Activated CD8-positive, alpha-beta T cell treated with anti-CD3 and anti-CD28 coated beads for 36 hours (primary cell): Measurements from ENCODE around the gene MTFR1L. TPM values are rescaled to one million over a fixed set of nuclear protein-coding genes. Genes with fewer than 3 reads are reported as not detected.

Experiments used
- ATAC-seq: fragments of 200-7000 bp; cut with Tn5 transposase; one replicate; pipeline ENCODE4 v1.10.0; 2021; ENCODE audit warnings: mild to moderate bottlenecking, moderate library complexity
- CTCF ChIA-PET: fragments of 350-600 bp; sonication (Branson Sonifier 250); formaldehyde crosslinking; loops from one replicate; lab custom pipeline; 2021; ENCODE audit warnings: antibody characterized with exemption; lab: Charles Lee
- POLR2A ChIA-PET: fragments of 350-600 bp; sonication (Branson Sonifier 250); formaldehyde crosslinking; loops from one replicate; lab custom pipeline; 2021; ENCODE audit warnings: antibody characterized with exemption; lab: Charles Lee
- DNase-seq: peaks from one replicate; pipeline ENCODE4 v3.0.0-alpha.2; 2020
- H3K27ac Mint-ChIP-seq: one replicate; pipeline ENCODE4 v1.8.0; 2021; ENCODE audit warnings: mild to moderate bottlenecking, mixed read lengths
- H3K27me3 Mint-ChIP-seq: one replicate; pipeline ENCODE4 v1.8.0; 2021; ENCODE audit warnings: mixed read lengths
- H3K36me3 Mint-ChIP-seq: one replicate; pipeline ENCODE4 v1.8.0; 2021; ENCODE audit warnings: low read depth, mixed read lengths
- H3K4me1 Mint-ChIP-seq: one replicate; pipeline ENCODE4 v1.8.0; 2021; ENCODE audit warnings: low read depth, mixed read lengths
- H3K4me3 Mint-ChIP-seq: one replicate; pipeline ENCODE4 v1.8.0; 2021; ENCODE audit warnings: mild to moderate bottlenecking, moderate library complexity, mixed read lengths
- H3K9me3 Mint-ChIP-seq: one replicate; pipeline ENCODE4 v1.8.0; 2021; ENCODE audit warnings: mixed read lengths
- intact Hi-C: fragments of 100-400 bp; cut with micrococcal nuclease; formaldehyde crosslinking; loops from one replicate; pipeline ENCODE4 v1.10.0; 2022
- total RNA-seq, 2 experiments: library from RNA; stranded (reverse); gene quantifications; one replicate each; pipeline ENCODE4 v1.2.3, GENCODE V29; 2021
- TF ChIP-seq, protein P1 (sequence below): fragments of 200-600 bp; IDR thresholded peaks from one replicate; pipeline ENCODE4 v1.8.0; 2022; ENCODE audit warnings: antibody characterized with exemption, mild to moderate bottlenecking

Gene MTFR1L
- total RNA-seq, 2 experiments from 2014 or later = 25.6 to 27.4 TPM

- H3K9me3 Mint-ChIP-seq = no peaks in the 10 kb centered on the region
- POLR2A ChIA-PET = interaction anchor here (0.6 to 2.0 kb wide), 4 partner anchors 10 to 181 kb away, joined by 3 to 4 read pairs (median 3); partner anchors contain the start of gene MTFR1L
- intact Hi-C loops = loop anchor here (5.0 to 10.0 kb wide), 4 partner anchors 85 to 192 kb away; no protein-coding TSS in a partner anchor
These were observed 20.3 kb upstream of the MTFR1L start for GRCh38 chr1:25799352-25799934.

DNA sequence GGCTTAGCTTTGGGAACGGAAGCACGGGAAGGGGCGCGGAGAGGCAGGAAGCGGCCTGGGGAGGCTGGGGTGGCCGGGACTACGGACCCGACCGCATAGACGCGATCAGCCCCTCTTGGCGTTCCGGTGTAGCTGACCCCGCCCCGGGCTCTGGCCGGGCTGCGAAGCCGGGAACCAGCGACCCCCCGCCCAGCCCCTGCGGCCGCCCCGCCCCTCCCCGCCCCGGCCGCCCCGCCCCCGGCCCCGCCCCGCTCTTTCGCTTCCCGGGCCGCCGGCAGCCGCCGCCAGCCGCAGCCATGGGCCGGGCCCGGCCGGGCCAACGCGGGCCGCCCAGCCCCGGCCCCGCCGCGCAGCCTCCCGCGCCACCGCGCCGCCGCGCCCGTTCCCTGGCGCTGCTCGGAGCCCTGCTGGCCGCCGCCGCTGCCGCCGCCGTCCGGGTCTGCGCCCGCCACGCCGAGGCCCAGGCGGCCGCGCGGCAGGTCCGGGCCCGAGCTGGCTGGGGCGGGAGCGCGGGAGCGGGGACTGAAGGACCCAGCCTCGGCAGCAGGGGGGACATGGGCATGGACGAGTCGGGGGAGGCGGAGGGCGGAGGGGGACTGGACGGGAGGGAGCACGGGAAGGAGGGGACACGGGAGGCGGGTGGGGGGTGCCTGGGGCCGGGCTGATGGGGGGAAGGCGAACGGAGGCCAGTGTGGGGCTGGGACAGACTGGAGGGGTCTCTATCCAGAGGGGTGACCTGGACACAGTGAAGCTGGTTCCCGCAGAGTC is 19.6 kb upstream of the MTFR1L start, which contains the start of gene SELENON:
Gene SELENON (plus strand): TSS at position 259 of the 768 bp plus-strand sequence. CDS start 38 bp downstream, at position 297.
- Mint-ChIP-seq H3K36me3 (peaks cover 4% of the 10 kb centered on the region), H3K27ac (peak within 1 kb of the TSS; percentile 32), H3K4me3 (peak within 1 kb of the TSS; percentile 78), H3K4me1 (peaks cover 59% of the 10 kb centered on the region), H3K27me3 (no peaks in the 10 kb centered on the region), H3K9me3 (no peaks in the 10 kb centered on the region)
- ATAC-seq (peak; percentile 21), DNase-seq (peak; percentile 27)
- TF ChIP-seq, protein P1, sequence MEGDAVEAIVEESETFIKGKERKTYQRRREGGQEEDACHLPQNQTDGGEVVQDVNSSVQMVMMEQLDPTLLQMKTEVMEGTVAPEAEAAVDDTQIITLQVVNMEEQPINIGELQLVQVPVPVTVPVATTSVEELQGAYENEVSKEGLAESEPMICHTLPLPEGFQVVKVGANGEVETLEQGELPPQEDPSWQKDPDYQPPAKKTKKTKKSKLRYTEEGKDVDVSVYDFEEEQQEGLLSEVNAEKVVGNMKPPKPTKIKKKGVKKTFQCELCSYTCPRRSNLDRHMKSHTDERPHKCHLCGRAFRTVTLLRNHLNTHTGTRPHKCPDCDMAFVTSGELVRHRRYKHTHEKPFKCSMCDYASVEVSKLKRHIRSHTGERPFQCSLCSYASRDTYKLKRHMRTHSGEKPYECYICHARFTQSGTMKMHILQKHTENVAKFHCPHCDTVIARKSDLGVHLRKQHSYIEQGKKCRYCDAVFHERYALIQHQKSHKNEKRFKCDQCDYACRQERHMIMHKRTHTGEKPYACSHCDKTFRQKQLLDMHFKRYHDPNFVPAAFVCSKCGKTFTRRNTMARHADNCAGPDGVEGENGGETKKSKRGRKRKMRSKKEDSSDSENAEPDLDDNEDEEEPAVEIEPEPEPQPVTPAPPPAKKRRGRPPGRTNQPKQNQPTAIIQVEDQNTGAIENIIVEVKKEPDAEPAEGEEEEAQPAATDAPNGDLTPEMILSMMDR = no peak
- intact Hi-C loops = loop anchor here (5.0 to 10.0 kb wide), 4 partner anchors 85 to 193 kb away; no protein-coding TSS in a partner anchor
- ChIA-PET POLR2A (interaction anchor here (1.1 to 2.0 kb wide), 2 partner anchors 123 to 182 kb away, joined by 3 to 4 read pairs; no protein-coding TSS in a partner anchor), CTCF (interaction anchor here (1.2 to 6.1 kb wide), 8 partner anchors 10 to 279 kb away, joined by 3 to 43 read pairs (median 7); no protein-coding TSS in a partner anchor)

More at GRCh38 chr1:25799352-25799934, 20.3 kb upstream of the MTFR1L start:
- Mint-ChIP-seq H3K27ac (peak overlapping the region; percentile 26), H3K36me3 (peaks cover 4% of the 10 kb centered on the region), H3K4me3 (peak overlapping the region; percentile 58), H3K4me1 (peaks cover 56% of the 10 kb centered on the region), H3K27me3 (no peaks in the 10 kb centered on the region)
- TF ChIP-seq, protein P1 = no peak
- ATAC-seq (no peak), DNase-seq (no peak)
- CTCF ChIA-PET = interaction anchor here (0.9 to 6.1 kb wide), 10 partner anchors 10 to 279 kb away, joined by 3 to 43 read pairs (median 6); no protein-coding TSS in a partner anchor

- ATAC-seq (no peak), DNase-seq (no peak)
- ChIA-PET POLR2A (interaction anchor here (1.0 to 1.4 kb wide), 2 partner anchors 10 to 24 kb away, joined by 3 read pairs; no protein-coding TSS in a partner anchor), CTCF (interaction anchor here (0.5 to 6.1 kb wide), 9 partner anchors 9 to 280 kb away, joined by 3 to 43 read pairs (median 4); no protein-coding TSS in a partner anchor)
- peak overlapping the region; percentile 78 for H3K4me3 Mint-ChIP-seq
- H3K9me3 Mint-ChIP-seq = no peaks in the 10 kb centered on the region
- peaks cover 5% of the 10 kb centered on the region for H3K36me3 Mint-ChIP-seq
- intact Hi-C loops = no loop called here
- H3K27ac Mint-ChIP-seq = peak overlapping the region; percentile 32
- peaks cover 57% of the 10 kb centered on the region for H3K4me1 Mint-ChIP-seq
- TF ChIP-seq, protein P1 = no peak
- H3K27me3 Mint-ChIP-seq = no peaks in the 10 kb centered on the region
These were observed 18.9 kb upstream of the MTFR1L start for GRCh38 chr1:25800703-25801377.

GRCh38 chr1:25802915-25803314 is 16.8 kb upstream of the MTFR1L start:
- POLR2A ChIA-PET = interaction anchor here (1.1 kb wide), 1 partner anchor 16 kb away, joined by 3 read pairs; no protein-coding TSS in a partner anchor
- CTCF ChIA-PET = interaction anchor here (0.7 to 2.6 kb wide), 10 partner anchors 8 to 315 kb away, joined by 3 to 16 read pairs (median 4); no protein-coding TSS in a partner anchor
- peak; percentile 47 for ATAC-seq
- H3K27ac Mint-ChIP-seq = no peak overlapping the region
- H3K9me3 Mint-ChIP-seq = no peaks in the 10 kb centered on the region
- H3K4me1 Mint-ChIP-seq = peaks cover 38% of the 10 kb centered on the region
- H3K36me3 Mint-ChIP-seq = peaks cover 5% of the 10 kb centered on the region
- H3K4me3 Mint-ChIP-seq = no peak overlapping the region
- peak; percentile 41 for DNase-seq
- intact Hi-C loops = no loop called here
- H3K27me3 Mint-ChIP-seq = no peaks in the 10 kb centered on the region
- TF ChIP-seq, protein P1 = no peak
